WTC11 (cell line): Measurements from ENCODE around the gene UROC1.

Experiments
- ATF2 ChIP-seq: sonication (generic); formaldehyde crosslinking; IDR thresholded peaks from 2 replicates; pipeline ENCODE4 v1.8.1; 2022; ENCODE audit warnings: low read depth, missing genetic modification reagents, borderline replicate concordance
- CREB1 ChIP-seq: sonication (generic); formaldehyde crosslinking; IDR thresholded peaks from 2 replicates; pipeline ENCODE4 v1.8.0; 2023; ENCODE audit warnings: mild to moderate bottlenecking, missing genetic modification reagents
- CTCF ChIP-seq: fragments of 200-600 bp; IDR thresholded peaks from 2 replicates; pipeline ENCODE4 v1.8.0; 2022; ENCODE audit warnings: antibody characterized with exemption
- ETV6 ChIP-seq: sonication (generic); formaldehyde crosslinking; IDR thresholded peaks from 2 replicates; pipeline ENCODE4 v1.8.1; 2022; ENCODE audit warnings: mild to moderate bottlenecking, missing genetic modification reagents
- IRF2 ChIP-seq: sonication (generic); formaldehyde crosslinking; IDR thresholded peaks from 2 replicates; pipeline ENCODE4 v1.8.0; 2022; ENCODE audit warnings: low read depth, missing genetic modification reagents, borderline replicate concordance
- ZNF416 ChIP-seq: fragments of 250-450 bp; sonication (Bioruptor Pico); IDR thresholded peaks from 2 replicates; pipeline ENCODE4 v1.9.0; 2021; ENCODE audit warnings: mild to moderate bottlenecking, inconsistent platforms

- TF ChIP-seq CREB1 (CRISPR knock-in tag) (no peak), CTCF (no peak), ATF2 (no peak), ETV6 (no peak), ZNF416 (CRISPR knock-in tag) (no peak), IRF2 (CRISPR knock-in tag) (no peak)
These were observed 32.4 kb upstream of the UROC1 start for GRCh38 chr3:126549861-126550487.
